Measurements from ENCODE around the gene FOXC1. TPM values are rescaled to one million over a fixed set of nuclear protein-coding genes. Genes with fewer than 3 reads are reported as not detected.

FOXC1 gene
- total RNA-seq, 1 experiment from 2014 or later = 40.7 TPM

- POLR2A ChIA-PET = no interaction called here
- no peak overlapping the region for H3K4me2 ChIP-seq (ENCODE audit: low read length)
- no peak for ATAC-seq
- no TSS peak for BruUV-seq (replicated peaks)
- no peaks in the 10 kb centered on the region for H3K27me3 ChIP-seq (ENCODE audit: insufficient read depth, low read length)
- H3K4me3 ChIP-seq (replicated peaks in 1 of 2; ENCODE audit: low read depth in 1 of 2, low read length in 2 of 2) = no peak overlapping the region
- H3K4me1 ChIP-seq (ENCODE audit: control insufficient read depth in 1 of 2, insufficient read depth in 2 of 2, low read length in 2 of 2) = peaks cover 11 to 14% of the 10 kb centered on the region in 2 experiments
- H3K79me2 ChIP-seq (ENCODE audit: insufficient read depth, low read length) = no peaks in the 10 kb centered on the region
- intact Hi-C loops (cut with micrococcal nuclease) = no loop called here
- no peaks in the 10 kb centered on the region for H3K36me3 ChIP-seq (ENCODE audit: control insufficient read depth in 1 of 2, insufficient read depth in 2 of 2, low read length in 2 of 2)
- CTCF ChIA-PET = no interaction called here
- no peak for TF ChIP-seq POLR2AphosphoS5 (IDR thresholded peaks at IDR 0.05; ENCODE audit: low read depth, low read length)
- no peak overlapping the region for H3K27ac ChIP-seq (ENCODE audit: low read depth, low read length)
- no peaks in the 10 kb centered on the region for H3K9me2 ChIP-seq (ENCODE audit: insufficient read depth)
- no peak overlapping the region for H2AFZ ChIP-seq (ENCODE audit: low read depth, low read length, poor library complexity, severe bottlenecking)
- no peaks in the 10 kb centered on the region for H3K9me3 ChIP-seq (ENCODE audit: control insufficient read depth in 1 of 2, insufficient read depth in 1 of 2, low read depth in 1 of 2, low read length in 2 of 2)
- RAD21 ChIA-PET (ENCODE audit: low non-redundant PET in 1 of 2, low total read pairs in 2 of 2, uncharacterized antibody in 2 of 2, unreplicated experiment in 2 of 2) = no interaction called here
- no peak overlapping the region for H3K9ac ChIP-seq (ENCODE audit: low read length)
- no peak for DNase-seq (ENCODE audit: low read depth, low spot score)
- H4K20me1 ChIP-seq (ENCODE audit: insufficient read depth) = no peaks in the 10 kb centered on the region
Measured at GRCh38 chr6:1625794-1626435, 16.2 kb downstream of the FOXC1 start.

GRCh38 chr6:1626481-1626880 is 16.8 kb downstream of the FOXC1 start:
- ATAC-seq (no peak), DNase-seq (ENCODE audit: low read depth, low spot score) (no peak)
- TF ChIP-seq MAX (IDR thresholded peaks at IDR 0.05) (no peak), ELF1 (IDR thresholded peaks at IDR 0.05; ENCODE audit: borderline replicate concordance, low read depth) (no peak), EGR1 (IDR thresholded peaks at IDR 0.05; ENCODE audit: low read depth) (no peak), ZFX (IDR thresholded peaks at IDR 0.05) (no peak), RAD21 (IDR thresholded peaks at IDR 0.05; ENCODE audit: low read depth) (no peak), SRF (IDR thresholded peaks at IDR 0.05; ENCODE audit: low read depth) (no peak), CTCF (IDR thresholded peaks at IDR 0.05 in 2 of 3, conservative IDR thresholded peaks at IDR 0.05 in 1 of 3; ENCODE audit: borderline replicate concordance in 1 of 3, insufficient read depth in 1 of 3, low read depth in 2 of 3, low read length in 2 of 3) (no peak), CBX3 (IDR thresholded peaks at IDR 0.05; ENCODE audit: low read depth) (no peak), POLR2AphosphoS5 (IDR thresholded peaks at IDR 0.05; ENCODE audit: low read depth, low read length) (no peak), YY1 (IDR thresholded peaks at IDR 0.05; ENCODE audit: extremely low read depth, insufficient replicate concordance, low read depth, low read length) (no peak)
- POLR2A ChIA-PET = no interaction called here
- CTCF ChIA-PET = no interaction called here
- no peak overlapping the region for H2AFZ ChIP-seq (ENCODE audit: low read depth, low read length, poor library complexity, severe bottlenecking)
- RAD21 ChIA-PET (ENCODE audit: low non-redundant PET in 1 of 2, low total read pairs in 2 of 2, uncharacterized antibody in 2 of 2, unreplicated experiment in 2 of 2) = no interaction called here
- no peaks in the 10 kb centered on the region for H3K27me3 ChIP-seq (ENCODE audit: insufficient read depth, low read length)
- H3K9ac ChIP-seq (ENCODE audit: low read length) = no peak overlapping the region
- H3K4me2 ChIP-seq (ENCODE audit: low read length) = no peak overlapping the region
- no peak overlapping the region for H3K27ac ChIP-seq (ENCODE audit: low read depth, low read length)
- no peak overlapping the region for H3K4me3 ChIP-seq (replicated peaks in 1 of 2; ENCODE audit: low read depth in 1 of 2, low read length in 2 of 2)
- no peaks in the 10 kb centered on the region for H4K20me1 ChIP-seq (ENCODE audit: insufficient read depth)
- intact Hi-C loops (cut with micrococcal nuclease) = no loop called here
- no peaks in the 10 kb centered on the region for H3K9me3 ChIP-seq (ENCODE audit: control insufficient read depth in 1 of 2, insufficient read depth in 1 of 2, low read depth in 1 of 2, low read length in 2 of 2)
- H3K9me2 ChIP-seq (ENCODE audit: insufficient read depth) = no peaks in the 10 kb centered on the region
- no peaks in the 10 kb centered on the region for H3K79me2 ChIP-seq (ENCODE audit: insufficient read depth, low read length)
- BruUV-seq (replicated peaks) = no TSS peak
- no peaks in the 10 kb centered on the region for H3K36me3 ChIP-seq (ENCODE audit: control insufficient read depth in 1 of 2, insufficient read depth in 2 of 2, low read length in 2 of 2)
- H3K4me1 ChIP-seq (ENCODE audit: control insufficient read depth in 1 of 2, insufficient read depth in 2 of 2, low read length in 2 of 2) = peaks cover 14 to 16% of the 10 kb centered on the region in 2 experiments

All from HCT116 (cell line).